Left ventricle myocardium inferior (tissue), 1 donor: ENCODE data around the gene MEGF8. TPM values are rescaled to one million over a fixed set of nuclear protein-coding genes. Genes with fewer than 3 reads are reported as not detected.

ENCODE experiments used
- DNase-seq: peaks from one replicate; pipeline ENCODE4 v3.0.0-alpha.2; 2020
- H3K27ac ChIP-seq: fragments of 200-600 bp; replicated peaks from 2 replicates; pipeline ENCODE4 v1.8.0; 2021
- H3K27me3 ChIP-seq: fragments of 200-600 bp; 2 replicates; pipeline ENCODE4 v1.8.0; 2021; ENCODE audit warnings: low read depth
- H3K36me3 ChIP-seq: fragments of 200-600 bp; 2 replicates; pipeline ENCODE4 v1.8.0; 2021
- H3K4me1 ChIP-seq: fragments of 200-600 bp; 2 replicates; pipeline ENCODE4 v1.8.0; 2021
- H3K4me3 ChIP-seq: fragments of 200-600 bp; 2 replicates; pipeline ENCODE4 v1.8.0; 2021; ENCODE audit warnings: mild to moderate bottlenecking, moderate library complexity
- H3K9me3 ChIP-seq: fragments of 200-600 bp; replicated peaks from 2 replicates; pipeline ENCODE4 v1.8.0; 2021
- CTCF ChIP-seq: fragments of 200-600 bp; IDR thresholded peaks from 2 replicates; pipeline ENCODE4 v1.8.0; 2021; ENCODE audit warnings: antibody characterized with exemption, mild to moderate bottlenecking, borderline replicate concordance
- intact Hi-C: fragments of 100-400 bp; cut with micrococcal nuclease; formaldehyde crosslinking; loops from one replicate; pipeline ENCODE4 v1.11.0; 2022
- total RNA-seq: library from RNA; stranded (reverse); fragmentation: NEBNext Ultra II Directional; extraction: Animal tissue kit (Norgen Biotek cat#: 25700); gene quantifications from one replicate; pipeline ENCODE4 v1.2.1, GENCODE V29; 2021
- donor health status: DM: no; HTN: yes; CAD: no; lungs with severe emphysema.

Gene MEGF8
- total RNA-seq, 1 donor from 2014 or later: 34.3 TPM

GRCh38 chr19:42311657-42312056 is 13.8 kb upstream of the MEGF8 start:
- Histone ChIP-seq H3K27ac (no peak overlapping the region), H3K9me3 (no peaks in the 10 kb centered on the region), H3K4me3 (no peak overlapping the region), H3K36me3 (no peaks in the 10 kb centered on the region), H3K27me3 (peaks cover 60% of the 10 kb centered on the region), H3K4me1 (peaks cover 14% of the 10 kb centered on the region)
- intact Hi-C loops: no loop called here
- TF ChIP-seq CTCF: no peak
- DNase-seq: no peak

DNA sequence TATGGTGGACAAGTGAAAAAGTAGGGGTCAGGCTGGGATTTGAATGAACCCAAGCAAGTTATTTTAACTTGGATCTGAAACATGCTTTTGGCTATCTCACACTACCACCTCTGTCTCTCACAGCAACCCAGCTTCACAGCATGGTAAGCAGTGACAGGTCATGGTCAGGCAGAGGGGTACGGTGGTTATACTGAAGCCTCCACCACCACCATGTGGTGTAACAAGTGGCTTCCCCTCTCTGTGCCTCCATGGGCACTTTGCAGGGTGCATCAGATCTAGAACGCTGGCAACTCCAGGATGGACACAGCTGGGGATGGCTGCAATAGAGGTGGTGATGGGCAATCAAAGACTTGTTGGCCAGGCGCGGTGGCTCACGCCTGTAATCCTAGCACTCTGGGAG is 13.1 kb upstream of the MEGF8 start:
- peaks cover 63% of the 10 kb centered on the region for H3K27me3 ChIP-seq
- no peak for DNase-seq
- H3K9me3 ChIP-seq: no peaks in the 10 kb centered on the region
- TF ChIP-seq CTCF: no peak
- H3K4me3 ChIP-seq: no peak overlapping the region
- H3K4me1 ChIP-seq: peaks cover 14% of the 10 kb centered on the region
- H3K27ac ChIP-seq: no peak overlapping the region
- no peaks in the 10 kb centered on the region for H3K36me3 ChIP-seq
- intact Hi-C loops: no loop called here

- intact Hi-C loops: no loop called here
- H3K4me3 ChIP-seq: peak within 1 kb of the TSS; percentile 67
- peaks cover 63% of the 10 kb centered on the region for H3K27me3 ChIP-seq
- no peak within 1 kb of the TSS for H3K27ac ChIP-seq
- no peak for DNase-seq
- peaks cover 14% of the 10 kb centered on the region for H3K4me1 ChIP-seq
- no peak for TF ChIP-seq CTCF
- no peaks in the 10 kb centered on the region for H3K9me3 ChIP-seq
- no peaks in the 10 kb centered on the region for H3K36me3 ChIP-seq
These were observed 12.2 kb upstream of the MEGF8 start, which contains the start of gene TMEM145 for GRCh38 chr19:42313096-42313839. TSS of gene TMEM145 (plus strand) at chr19:42313309. CDS start at chr19:42313377, 68 bp downstream.

- intact Hi-C loops: no loop called here
- DNase-seq: no peak
- peaks cover 14% of the 10 kb centered on the region for H3K4me1 ChIP-seq
- peaks cover 63% of the 10 kb centered on the region for H3K27me3 ChIP-seq
- no peaks in the 10 kb centered on the region for H3K9me3 ChIP-seq
- peak overlapping the region; percentile 67 for H3K4me3 ChIP-seq
- TF ChIP-seq CTCF: no peak
- no peaks in the 10 kb centered on the region for H3K36me3 ChIP-seq
- H3K27ac ChIP-seq: no peak overlapping the region
These were observed 11.3 kb upstream of the MEGF8 start for GRCh38 chr19:42313840-42314755.

- DNase-seq: no peak
- intact Hi-C loops: no loop called here
- H3K27me3 ChIP-seq: peaks cover 63% of the 10 kb centered on the region
- peaks cover 14% of the 10 kb centered on the region for H3K4me1 ChIP-seq
- no peak for TF ChIP-seq CTCF
- H3K36me3 ChIP-seq: no peaks in the 10 kb centered on the region
- no peak overlapping the region for H3K27ac ChIP-seq
- no peaks in the 10 kb centered on the region for H3K9me3 ChIP-seq
- H3K4me3 ChIP-seq: no peak overlapping the region
These were observed 10.4 kb upstream of the MEGF8 start for GRCh38 chr19:42315024-42315423.
